Immature natural killer cell (primary cell): ENCODE measurements around the gene C19orf25. TPM values are rescaled to one million over a fixed set of nuclear protein-coding genes. Genes with fewer than 3 reads are reported as not detected.
A peak's percentile ranks its signal among the peaks of the same experiment; 100 is the strongest.

Experiments used
- DNase-seq, 3 donors: peaks; one replicate each; pipeline ENCODE4 v3.0.0; 2022; ENCODE audit warnings: mixed read lengths in 1 of 3
- H3K27ac Mint-ChIP-seq, 6 donors: one replicate each; pipeline ENCODE4 v1.8.0; 2020; ENCODE audit warnings: mixed read lengths in 6 of 6, mild to moderate bottlenecking in 5 of 6, inconsistent platforms in 4 of 6, moderate library complexity in 3 of 6
- H3K27me3 Mint-ChIP-seq, 3 donors: one replicate each; pipeline ENCODE4 v1.8.0; 2020 to 2021; ENCODE audit warnings: low read depth in 3 of 3, mild to moderate bottlenecking in 3 of 3, mixed read lengths in 3 of 3, moderate library complexity in 3 of 3, inconsistent platforms in 1 of 3
- H3K36me3 Mint-ChIP-seq, 3 donors: one replicate each; pipeline ENCODE4 v1.8.0; 2020; ENCODE audit warnings: mixed read lengths in 3 of 3, inconsistent platforms in 2 of 3, mild to moderate bottlenecking in 2 of 3
- H3K4me1 Mint-ChIP-seq, 2 donors: one replicate each; pipeline ENCODE4 v1.8.0; 2020; ENCODE audit warnings: inconsistent platforms in 2 of 2, mild to moderate bottlenecking in 2 of 2, mixed read lengths in 2 of 2, moderate library complexity in 1 of 2
- H3K4me3 Mint-ChIP-seq, 5 donors: one replicate each; pipeline ENCODE4 v1.8.0; 2020; ENCODE audit warnings: mild to moderate bottlenecking in 5 of 5, mixed read lengths in 5 of 5, inconsistent platforms in 3 of 5, moderate library complexity in 3 of 5
- H3K9me3 Mint-ChIP-seq, 6 donors: one replicate each; pipeline ENCODE4 v1.8.0; 2020; ENCODE audit warnings: mild to moderate bottlenecking in 6 of 6, mixed read lengths in 6 of 6, inconsistent platforms in 4 of 6, moderate library complexity in 3 of 6
- polyA plus RNA-seq, 3 donors: library from polyadenylated mRNA; unstranded; fragments of 300-500 nt; fragmentation: Illumina TruSeq; gene quantifications; one replicate each; pipeline ENCODE4 v1.2.3, GENCODE V29; 2021

Gene C19orf25
- polyA plus RNA-seq, 3 donors from 2014 or later, result 57.4 to 61.6 (median 61.2) TPM

DNA sequence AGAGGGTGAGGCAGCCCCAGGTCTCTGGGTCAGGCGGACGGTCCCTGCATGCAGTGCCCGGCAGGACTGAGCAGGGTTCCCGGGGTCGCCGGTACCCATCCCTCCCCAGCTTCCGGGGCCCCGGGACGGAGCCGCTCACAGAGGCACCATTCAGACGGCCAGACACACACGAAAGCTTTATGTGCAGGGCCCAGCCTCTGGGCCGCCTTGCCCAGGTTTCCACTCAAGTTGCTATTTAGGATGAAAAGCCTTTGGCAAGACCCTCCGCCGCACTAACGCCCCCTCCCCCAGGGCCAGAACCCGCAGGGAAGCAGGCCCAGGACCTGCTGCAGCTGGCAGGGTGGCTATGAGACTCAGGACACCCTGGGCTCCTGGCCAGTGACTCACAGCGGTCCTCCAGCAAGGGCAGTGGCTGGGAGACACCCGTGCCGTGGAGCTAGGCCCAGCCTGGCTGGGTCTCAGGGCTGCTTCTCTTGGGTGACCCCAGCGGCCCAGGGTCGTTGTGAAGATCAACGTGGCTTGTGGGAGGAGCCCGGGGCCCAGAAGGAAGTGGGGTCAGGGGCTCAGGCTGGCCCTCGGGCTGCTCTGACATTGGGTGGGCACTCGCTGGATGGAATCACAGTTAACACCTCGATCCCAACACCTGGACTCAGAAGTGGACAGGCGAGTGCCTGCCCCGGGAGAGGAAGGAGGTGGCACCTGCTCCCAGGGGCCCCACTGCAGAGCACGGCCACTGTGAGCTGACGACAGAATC lies 4.8 kb downstream of the C19orf25 start:
- H3K27ac Mint-ChIP-seq, result no peak overlapping the region
- no peak for DNase-seq
- H3K4me3 Mint-ChIP-seq, result no peak overlapping the region
- peaks cover 0 to 2% (median 0%) of the 10 kb centered on the region in 6 donors for H3K9me3 Mint-ChIP-seq
- peaks cover 0 to 9% (median 0%) of the 10 kb centered on the region in 3 donors for H3K36me3 Mint-ChIP-seq
- peaks cover 4 to 29% of the 10 kb centered on the region in 2 donors for H3K4me1 Mint-ChIP-seq
- peaks cover 4 to 14% (median 5%) of the 10 kb centered on the region in 3 donors for H3K27me3 Mint-ChIP-seq

GRCh38 chr19:1473085-1473851 lies 5.7 kb downstream of the C19orf25 start:
- H3K9me3 Mint-ChIP-seq, result peaks cover 0 to 2% (median 0%) of the 10 kb centered on the region in 6 donors
- no peak for DNase-seq
- no peak overlapping the region for H3K27ac Mint-ChIP-seq
- H3K4me3 Mint-ChIP-seq, result peak overlapping the region in 3 of 5 donors; percentile 15 to 48 (median 39)
- H3K36me3 Mint-ChIP-seq, result peaks cover 0 to 6% (median 0%) of the 10 kb centered on the region in 3 donors
- peaks cover 0 to 25% of the 10 kb centered on the region in 2 donors for H3K4me1 Mint-ChIP-seq
- H3K27me3 Mint-ChIP-seq, result peaks cover 2 to 13% (median 3%) of the 10 kb centered on the region in 3 donors

GRCh38 chr19:1472231-1473084 lies 6.6 kb downstream of the C19orf25 start:
- peaks cover 0 to 18% of the 10 kb centered on the region in 2 donors for H3K4me1 Mint-ChIP-seq
- H3K9me3 Mint-ChIP-seq, result peaks cover 0 to 2% (median 0%) of the 10 kb centered on the region in 6 donors
- no peak for DNase-seq
- peaks cover 0 to 5% (median 0%) of the 10 kb centered on the region in 3 donors for H3K36me3 Mint-ChIP-seq
- H3K27me3 Mint-ChIP-seq, result peaks cover 2 to 16% (median 4%) of the 10 kb centered on the region in 3 donors
- H3K27ac Mint-ChIP-seq, result no peak overlapping the region
- peak overlapping the region in 1 of 5 donors; percentile 39 for H3K4me3 Mint-ChIP-seq

DNA sequence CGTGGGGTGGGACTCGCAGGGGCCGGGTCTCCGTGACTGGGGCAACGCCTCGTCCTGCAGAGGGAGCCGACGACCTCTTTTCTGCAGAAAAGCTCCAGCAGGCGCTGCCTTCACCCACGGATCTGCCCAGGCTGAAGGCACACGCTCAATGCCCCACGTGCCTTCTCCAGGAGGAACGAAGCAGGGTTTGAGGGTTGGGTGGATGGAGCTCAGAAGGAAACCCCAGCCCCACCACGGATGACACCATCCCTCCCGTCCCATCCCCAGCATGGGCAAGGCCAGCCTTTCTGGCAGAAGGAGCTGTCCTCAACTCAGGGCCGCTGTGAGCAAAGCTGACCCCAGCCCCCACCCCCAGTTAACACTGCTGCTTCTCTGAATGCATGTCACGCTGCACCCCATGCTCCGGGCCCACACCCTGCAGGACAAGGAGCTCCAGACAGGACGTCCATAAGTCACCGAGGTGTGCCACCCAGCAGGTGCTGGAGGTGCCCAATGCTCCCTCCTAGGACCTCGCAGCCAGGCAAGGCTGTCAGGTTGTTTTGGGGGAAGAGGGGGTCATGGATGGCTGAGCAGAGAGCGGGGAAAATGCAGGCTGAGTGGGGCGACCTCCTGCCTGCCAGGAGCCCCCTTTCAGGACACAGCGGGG lies 7.4 kb downstream of the C19orf25 start:
- peaks cover 0 to 2% (median 0%) of the 10 kb centered on the region in 6 donors for H3K9me3 Mint-ChIP-seq
- no peak overlapping the region for H3K27ac Mint-ChIP-seq
- H3K4me1 Mint-ChIP-seq, result peaks cover 0 to 12% of the 10 kb centered on the region in 2 donors
- no peaks in the 10 kb centered on the region for H3K36me3 Mint-ChIP-seq
- no peak overlapping the region for H3K4me3 Mint-ChIP-seq
- peaks cover 2 to 19% (median 4%) of the 10 kb centered on the region in 3 donors for H3K27me3 Mint-ChIP-seq
- no peak for DNase-seq

DNA sequence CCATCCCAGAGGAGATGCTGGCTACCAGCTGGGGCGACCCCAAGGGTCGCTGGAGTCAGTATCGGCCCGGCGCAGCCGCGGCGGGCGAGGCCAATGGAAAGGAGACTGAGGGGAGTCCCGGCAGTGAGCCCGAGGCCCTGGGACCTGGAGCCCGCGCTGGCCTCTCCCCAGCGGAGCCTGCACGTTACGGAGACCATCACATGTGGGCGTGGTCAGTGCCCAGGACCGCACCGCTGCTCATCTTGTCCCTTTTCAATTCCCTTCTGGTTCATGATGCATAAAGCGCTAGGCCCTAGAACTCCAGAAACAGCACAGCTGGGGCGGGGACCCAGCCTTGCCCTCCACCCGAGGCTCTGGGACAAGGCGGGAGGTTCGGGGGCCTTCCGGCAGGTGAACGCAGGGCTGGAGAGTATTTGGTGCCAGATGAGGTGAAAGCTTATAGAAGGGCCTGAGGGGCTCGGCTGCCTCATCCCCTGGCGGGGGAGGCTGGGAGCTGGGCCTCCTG lies 8.0 kb downstream of the C19orf25 start:
- H3K9me3 Mint-ChIP-seq, result peaks cover 0 to 2% (median 0%) of the 10 kb centered on the region in 6 donors
- H3K36me3 Mint-ChIP-seq, result no peaks in the 10 kb centered on the region
- H3K27ac Mint-ChIP-seq, result no peak overlapping the region
- H3K4me1 Mint-ChIP-seq, result peaks cover 0 to 12% of the 10 kb centered on the region in 2 donors
- H3K4me3 Mint-ChIP-seq, result peak overlapping the region; percentile 27 to 80 (median 58)
- peaks cover 2 to 20% (median 4%) of the 10 kb centered on the region in 3 donors for H3K27me3 Mint-ChIP-seq
- DNase-seq, result no peak

DNA sequence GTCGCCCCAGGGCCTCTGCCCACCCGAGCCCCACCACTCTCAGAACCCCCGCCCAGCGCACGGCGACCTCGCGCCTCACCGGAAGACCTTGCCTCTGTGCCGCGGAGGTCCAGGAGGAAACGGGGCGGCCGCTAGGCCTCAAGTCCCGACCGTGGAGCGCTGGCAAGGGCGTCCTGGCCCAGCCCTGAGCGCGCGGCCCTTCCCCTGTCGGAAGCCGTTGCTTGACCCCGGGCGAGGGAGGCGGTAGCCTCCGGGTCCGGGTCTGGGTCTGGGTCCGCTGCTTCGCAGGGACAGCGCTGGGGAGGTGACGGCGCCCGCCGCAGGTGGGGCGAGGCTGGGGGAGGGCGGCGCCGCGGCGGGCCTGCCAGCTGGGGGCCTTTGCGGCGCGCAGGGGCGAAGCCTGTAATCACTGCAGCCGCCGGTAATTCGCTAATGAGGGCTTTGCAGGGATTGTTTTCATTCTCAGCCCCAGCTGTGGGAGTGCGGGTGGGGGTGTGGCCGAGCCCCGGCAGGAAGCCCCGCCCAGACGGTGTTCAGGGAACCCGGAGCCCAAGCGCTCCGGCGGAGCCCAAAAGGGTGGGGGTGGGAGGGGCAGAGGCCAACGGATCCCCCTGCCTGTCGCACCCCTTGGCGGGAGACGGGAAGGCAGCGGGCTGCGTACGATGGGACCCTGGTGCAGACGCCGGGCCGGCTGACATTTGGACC lies 8.6 kb downstream of the C19orf25 start:
- Mint-ChIP-seq H3K4me3 (peak overlapping the region; percentile 63 to 80 (median 73)), H3K27ac (no peak overlapping the region), H3K9me3 (peaks cover 0 to 2% (median 0%) of the 10 kb centered on the region in 6 donors), H3K27me3 (peaks cover 2 to 23% (median 4%) of the 10 kb centered on the region in 3 donors), H3K36me3 (no peaks in the 10 kb centered on the region), H3K4me1 (peaks cover 0 to 12% of the 10 kb centered on the region in 2 donors)
- DNase-seq, result peak in 2 of 3 donors; percentile 23 to 28

DNA sequence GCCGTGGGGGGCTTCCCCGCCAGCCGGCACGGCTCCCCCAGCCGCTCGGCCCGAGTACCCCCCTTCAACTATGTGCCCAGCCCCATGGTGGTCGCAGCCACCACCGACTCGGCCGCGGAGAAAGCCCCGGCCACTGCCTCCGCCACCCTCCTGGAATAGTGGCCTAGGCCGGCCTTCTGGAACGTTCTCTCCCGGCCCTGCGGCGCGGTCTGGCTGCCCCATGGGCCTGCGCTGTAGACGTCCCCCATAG lies 9.0 kb downstream of the C19orf25 start:
- peaks cover 0 to 2% (median 0%) of the 10 kb centered on the region in 6 donors for H3K9me3 Mint-ChIP-seq

DNA sequence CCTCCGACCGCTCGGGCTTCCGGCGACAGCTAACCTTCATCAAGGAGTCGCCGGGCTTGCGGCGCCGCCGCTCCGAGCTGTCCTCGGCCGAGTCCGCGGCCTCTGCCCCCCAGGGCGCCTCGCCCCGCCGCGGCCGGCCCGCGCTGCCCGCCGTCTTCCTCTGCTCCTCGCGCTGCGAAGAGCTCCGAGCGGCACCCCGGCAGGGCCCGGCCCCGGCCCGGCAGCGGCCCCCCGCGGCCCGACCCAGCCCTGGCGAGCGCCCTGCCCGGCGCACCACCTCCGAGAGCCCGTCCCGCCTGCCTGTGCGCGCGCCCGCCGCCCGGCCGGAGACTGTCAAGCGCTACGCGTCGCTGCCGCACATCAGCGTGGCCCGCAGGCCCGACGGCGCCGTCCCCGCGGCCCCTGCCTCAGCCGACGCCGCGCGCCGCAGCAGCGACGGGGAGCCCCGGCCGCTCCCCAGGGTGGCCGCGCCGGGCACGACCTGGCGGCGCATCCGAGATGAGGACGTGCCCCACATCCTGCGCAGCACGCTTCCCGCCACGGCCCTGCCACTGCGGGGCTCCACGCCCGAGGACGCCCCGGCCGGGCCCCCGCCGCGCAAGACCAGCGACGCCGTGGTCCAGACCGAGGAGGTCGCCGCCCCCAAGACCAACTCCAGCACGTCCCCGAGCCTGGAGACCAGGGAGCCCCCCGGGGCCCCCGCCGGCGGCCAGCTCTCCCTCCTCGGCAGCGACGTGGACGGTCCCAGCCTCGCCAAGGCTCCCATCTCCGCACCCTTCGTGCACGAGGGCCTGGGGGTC lies 9.6 kb downstream of the C19orf25 start:
- DNase-seq, result peak in 2 of 3 donors; percentile 19 to 25
- Mint-ChIP-seq H3K27ac (no peak overlapping the region), H3K27me3 (peaks cover 2 to 21% (median 4%) of the 10 kb centered on the region in 3 donors), H3K4me3 (peak overlapping the region in 1 of 5 donors; percentile 67), H3K4me1 (peaks cover 0 to 12% of the 10 kb centered on the region in 2 donors), H3K36me3 (no peaks in the 10 kb centered on the region), H3K9me3 (no peaks in the 10 kb centered on the region)

More for the DNA sequence above, 9.0 kb downstream of the C19orf25 start:
- Mint-ChIP-seq H3K36me3 (no peaks in the 10 kb centered on the region), H3K27ac (no peak overlapping the region), H3K4me3 (peak overlapping the region; percentile 63 to 80 (median 73)), H3K4me1 (peaks cover 0 to 12% of the 10 kb centered on the region in 2 donors), H3K27me3 (peaks cover 2 to 22% (median 4%) of the 10 kb centered on the region in 3 donors)
- no peak for DNase-seq

- peak overlapping the region in 2 of 5 donors; percentile 43 to 56 for H3K4me3 Mint-ChIP-seq
- no peaks in the 10 kb centered on the region for H3K9me3 Mint-ChIP-seq
- DNase-seq, result no peak
- no peaks in the 10 kb centered on the region for H3K36me3 Mint-ChIP-seq
- peaks cover 0 to 12% of the 10 kb centered on the region in 2 donors for H3K4me1 Mint-ChIP-seq
- H3K27ac Mint-ChIP-seq, result no peak overlapping the region
- H3K27me3 Mint-ChIP-seq, result peaks cover 4 to 21% (median 5%) of the 10 kb centered on the region in 3 donors
Measured at GRCh38 chr19:1468821-1469254, 10.2 kb downstream of the C19orf25 start.

GRCh38 chr19:1468274-1468820 lies 10.7 kb downstream of the C19orf25 start:
- H3K4me3 Mint-ChIP-seq, result peak overlapping the region in 2 of 5 donors; percentile 13 to 56
- H3K27me3 Mint-ChIP-seq, result peaks cover 4 to 21% (median 5%) of the 10 kb centered on the region in 3 donors
- no peak for DNase-seq

DNA sequence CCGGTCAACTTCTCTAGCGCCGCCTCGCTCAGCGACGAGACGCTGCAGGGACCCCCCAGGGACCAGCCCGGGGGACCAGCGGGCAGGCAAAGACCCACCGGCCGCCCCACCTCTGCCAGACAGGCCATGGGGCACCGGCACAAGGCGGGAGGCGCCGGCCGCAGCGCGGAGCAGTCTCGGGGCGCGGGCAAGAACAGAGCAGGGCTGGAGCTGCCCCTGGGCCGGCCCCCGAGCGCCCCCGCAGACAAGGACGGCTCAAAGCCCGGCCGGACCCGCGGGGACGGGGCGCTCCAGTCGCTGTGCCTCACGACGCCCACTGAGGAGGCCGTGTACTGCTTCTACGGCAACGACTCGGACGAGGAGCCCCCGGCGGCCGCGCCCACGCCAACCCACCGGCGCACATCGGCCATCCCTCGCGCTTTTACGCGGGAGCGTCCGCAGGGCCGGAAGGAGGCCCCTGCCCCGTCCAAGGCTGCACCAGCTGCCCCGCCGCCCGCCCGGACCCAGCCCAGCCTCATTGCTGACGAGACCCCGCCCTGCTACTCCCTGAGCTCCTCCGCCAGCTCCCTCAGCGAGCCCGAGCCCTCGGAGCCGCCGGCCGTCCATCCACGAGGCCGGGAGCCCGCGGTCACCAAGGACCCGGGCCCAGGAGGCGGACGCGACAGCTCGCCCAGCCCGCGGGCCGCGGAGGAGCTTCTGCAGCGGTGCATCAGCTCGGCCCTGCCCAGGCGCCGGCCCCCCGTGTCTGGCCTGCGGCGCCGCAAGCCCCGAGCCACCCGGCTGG lies 11.3 kb downstream of the C19orf25 start:
- peaks cover 0 to 9% of the 10 kb centered on the region in 2 donors for H3K4me1 Mint-ChIP-seq
- H3K4me3 Mint-ChIP-seq, result no peak overlapping the region
- H3K27ac Mint-ChIP-seq, result no peak overlapping the region
- H3K27me3 Mint-ChIP-seq, result peaks cover 2 to 21% (median 3%) of the 10 kb centered on the region in 3 donors
- H3K36me3 Mint-ChIP-seq, result no peaks in the 10 kb centered on the region
- no peaks in the 10 kb centered on the region for H3K9me3 Mint-ChIP-seq
- DNase-seq, result no peak

More at GRCh38 chr19:1468274-1468820, 10.7 kb downstream of the C19orf25 start:
- Mint-ChIP-seq H3K27ac (no peak overlapping the region), H3K9me3 (no peaks in the 10 kb centered on the region), H3K4me1 (peaks cover 0 to 12% of the 10 kb centered on the region in 2 donors), H3K36me3 (no peaks in the 10 kb centered on the region)
